DOHH2 (cell line): ENCODE results near the gene HEATR5A.

Source experiments
- CTCF ChIP-seq: fragments of 200-600 bp; sonication (generic); IDR thresholded peaks from one replicate; pipeline ENCODE4 v1.5.1; 2014; ENCODE audit warnings: antibody characterized with exemption, mild to moderate bottlenecking, low read depth, low read length; ENCODE audit not compliant: poor library complexity, severe bottlenecking
- EZH2phosphoT487 ChIP-seq: fragments of 200-600 bp; sonication (generic); IDR thresholded peaks from 2 replicates; pipeline ENCODE4 v1.6.1; 2017; ENCODE audit warnings: borderline replicate concordance, mild to moderate bottlenecking, antibody characterized with exemption, low read length, moderate library complexity, mixed read lengths

- TF ChIP-seq CTCF (no peak), EZH2phosphoT487 (no peak)
These were observed 96.9 kb downstream of the HEATR5A start for GRCh38 chr14:31323419-31323818.
